Daoy (cell line): ENCODE results near the gene TIGAR. TPM values are rescaled to one million over a fixed set of nuclear protein-coding genes. Genes with fewer than 3 reads are reported as not detected.

Source experiments
- DNase-seq: peaks from one replicate; pipeline ENCODE4 v3.0.0-alpha.2; 2015; ENCODE audit warnings: low read depth
- total RNA-seq: library from RNA; depleted of rRNA; stranded (reverse); fragments of >200 nt; shearing (Covaris generic); gene quantifications from 2 replicates; pipeline ENCODE4 v1.2.3, GENCODE V29; 2014

The TIGAR gene
- total RNA-seq, 1 experiment from 2014 or later, result 9.7 TPM

DNA sequence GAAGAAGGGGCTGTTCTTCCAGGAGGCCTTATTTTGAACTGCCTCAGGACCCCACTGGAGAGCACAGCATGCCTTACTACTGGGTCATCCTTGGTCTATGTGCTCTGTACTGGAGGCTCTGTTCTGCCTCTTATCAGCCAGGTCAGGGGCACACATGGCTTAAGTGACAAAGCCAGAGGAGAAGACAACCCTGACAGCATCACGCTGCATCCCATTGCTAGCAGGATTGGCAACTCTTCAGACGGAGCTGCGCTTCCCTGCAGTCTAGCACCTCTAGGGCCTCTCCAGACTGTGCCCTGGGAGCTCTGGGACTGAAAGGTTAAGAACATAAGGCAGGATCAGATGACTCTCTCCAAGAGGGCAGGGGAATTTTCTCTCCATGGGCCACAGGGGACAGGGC lies 17.3 kb upstream of the TIGAR start:
- no peak for DNase-seq

DNA sequence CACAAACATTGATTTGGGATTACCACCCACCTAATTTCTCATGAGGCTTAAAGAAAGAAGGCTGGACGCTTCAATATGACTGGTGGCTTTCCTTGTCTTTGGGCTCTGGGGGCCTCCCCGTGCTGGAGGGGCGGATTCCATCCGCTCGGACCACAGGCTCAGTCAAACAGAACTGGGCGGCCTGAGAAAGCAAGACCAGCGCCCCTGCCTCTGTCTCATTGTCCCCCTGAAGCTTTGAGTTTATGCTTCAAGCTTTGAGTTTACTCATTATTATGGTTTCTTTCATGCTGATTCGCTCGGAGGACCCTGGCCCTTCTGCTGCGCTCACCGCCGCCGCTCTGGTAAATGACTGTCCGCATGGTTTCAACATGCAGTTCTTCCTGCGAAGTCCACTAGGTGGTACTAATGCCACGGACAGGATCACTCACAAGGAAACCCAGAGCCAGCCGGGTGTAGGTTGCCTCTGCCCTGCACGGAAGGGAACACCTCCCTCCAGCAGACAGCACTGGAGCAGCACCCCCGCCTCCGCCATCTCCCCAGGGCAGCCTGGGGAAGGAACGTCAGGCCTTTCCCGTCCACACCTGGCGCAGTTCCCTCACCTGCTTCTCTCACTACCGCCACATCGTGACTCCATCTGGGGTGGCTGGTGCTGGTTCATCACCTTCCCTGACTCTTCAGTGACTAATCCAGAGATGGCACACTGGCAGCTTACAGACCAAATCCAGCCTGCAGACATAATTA lies 13.2 kb upstream of the TIGAR start:
- DNase-seq, result peak; percentile 85

DNA sequence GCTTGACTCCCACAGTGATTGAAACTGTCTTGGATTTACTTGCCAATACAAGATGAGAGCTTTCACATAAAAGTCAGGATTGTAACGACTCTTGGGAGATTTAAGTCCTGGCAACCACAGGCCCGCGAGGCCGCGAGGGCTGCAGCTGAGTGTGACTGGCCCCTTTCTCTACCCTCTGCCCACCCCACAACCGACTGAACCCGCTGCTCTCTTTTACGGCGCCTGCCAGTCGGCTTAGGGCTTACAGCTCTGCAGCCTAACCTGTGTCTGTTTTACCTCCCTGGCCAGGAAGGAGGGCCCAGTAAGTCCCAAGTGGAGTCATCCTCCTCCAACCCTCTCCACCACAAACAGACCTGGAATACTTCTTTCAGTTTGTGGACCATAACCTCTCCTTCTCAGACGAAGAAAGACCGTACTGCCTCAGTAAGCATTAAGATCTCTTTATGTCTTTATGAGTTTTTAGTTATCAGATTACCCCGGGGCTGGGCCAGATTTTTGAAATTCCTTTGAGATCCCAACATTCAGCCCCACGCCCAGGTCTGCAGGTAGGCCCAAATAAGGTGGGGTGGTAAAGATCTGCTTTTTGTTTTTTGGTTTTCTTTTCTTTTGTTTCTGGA lies 12.6 kb upstream of the TIGAR start:
- no peak for DNase-seq

DNA sequence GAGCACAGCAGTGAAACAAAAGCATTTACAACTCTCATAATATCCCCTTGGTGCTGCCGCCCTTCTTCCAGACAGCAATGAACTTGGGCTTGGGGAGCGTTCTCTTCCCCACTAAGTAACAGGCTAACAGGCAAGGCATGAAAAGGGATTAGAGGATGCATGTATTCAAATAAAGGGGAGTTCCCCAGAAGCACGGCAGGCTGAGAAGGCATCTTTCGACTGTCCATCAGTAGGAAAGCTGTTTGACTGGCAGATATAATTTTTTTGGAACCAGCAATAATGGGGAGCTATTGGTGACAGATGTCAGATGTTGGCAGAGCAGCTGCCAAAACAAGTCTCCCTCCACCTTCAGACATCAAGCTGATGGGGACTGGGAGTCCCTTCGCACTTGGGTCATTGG lies 9.2 kb upstream of the TIGAR start:
- DNase-seq, result no peak

DNA sequence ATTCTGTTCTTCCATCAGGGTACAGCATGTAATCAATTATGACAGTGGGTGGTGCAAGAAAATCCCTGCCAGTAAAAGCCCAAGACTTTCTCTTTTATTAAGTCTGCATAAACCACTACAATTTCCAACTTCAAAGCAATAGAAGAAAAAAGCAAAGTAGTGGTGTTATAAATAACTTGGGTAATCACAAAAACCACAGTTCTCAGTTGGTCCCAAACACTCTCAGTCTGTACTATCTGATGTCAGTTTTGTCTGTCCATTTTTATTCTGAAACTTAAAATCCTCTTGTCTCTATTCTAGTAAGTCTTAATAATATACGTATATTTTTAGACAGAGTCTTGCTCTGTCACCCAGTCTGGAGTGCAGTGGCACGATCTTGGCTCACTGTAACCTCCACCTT lies 8.8 kb upstream of the TIGAR start:
- no peak for DNase-seq

GRCh38 chr12:4320497-4320852 lies 538 bp upstream of the TIGAR start:
- no peak for DNase-seq

DNA sequence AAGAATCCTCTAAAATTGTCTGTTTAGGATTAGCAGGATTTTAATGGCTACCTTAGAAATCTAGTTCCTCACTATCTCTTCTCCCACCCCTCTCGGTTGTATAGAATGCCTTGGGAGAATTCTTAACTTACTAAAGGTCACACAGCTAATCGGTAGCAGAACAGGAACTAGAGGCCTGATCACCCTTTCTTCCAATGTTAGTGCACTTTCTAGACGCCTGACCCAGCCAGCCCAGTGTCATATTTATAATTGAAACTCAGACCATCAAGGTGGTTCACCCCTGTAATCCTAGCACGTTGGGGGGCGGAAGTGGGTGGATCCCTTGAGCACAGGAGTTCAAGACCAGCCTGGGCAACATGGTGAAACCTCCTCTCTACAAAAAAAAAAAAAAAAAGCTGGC lies 1.7 kb downstream of the TIGAR start:
- no peak for DNase-seq

- no peak for DNase-seq
These were observed 2.4 kb downstream of the TIGAR start for GRCh38 chr12:4323396-4323795.

DNA sequence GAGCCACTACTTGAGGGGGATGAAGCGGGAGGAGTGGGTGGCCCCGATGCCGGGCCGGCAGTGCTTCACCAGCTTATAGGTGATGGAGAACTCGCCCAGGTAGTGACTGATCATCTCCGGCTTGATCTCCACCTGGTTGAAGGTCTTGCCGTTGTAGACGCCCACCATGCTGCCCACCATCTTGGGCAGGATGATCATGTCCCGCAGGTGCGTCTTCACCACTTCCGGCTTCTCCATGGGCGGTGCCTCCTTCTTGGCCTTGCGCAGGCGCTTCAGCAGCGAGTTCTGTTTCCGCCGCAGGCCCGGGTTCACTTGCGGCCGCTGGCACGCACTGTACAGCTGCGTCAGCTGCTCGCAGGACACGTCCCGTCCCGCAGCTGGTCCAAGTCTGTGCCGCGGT lies 3.4 kb downstream of the TIGAR start:
- DNase-seq, result no peak

DNA sequence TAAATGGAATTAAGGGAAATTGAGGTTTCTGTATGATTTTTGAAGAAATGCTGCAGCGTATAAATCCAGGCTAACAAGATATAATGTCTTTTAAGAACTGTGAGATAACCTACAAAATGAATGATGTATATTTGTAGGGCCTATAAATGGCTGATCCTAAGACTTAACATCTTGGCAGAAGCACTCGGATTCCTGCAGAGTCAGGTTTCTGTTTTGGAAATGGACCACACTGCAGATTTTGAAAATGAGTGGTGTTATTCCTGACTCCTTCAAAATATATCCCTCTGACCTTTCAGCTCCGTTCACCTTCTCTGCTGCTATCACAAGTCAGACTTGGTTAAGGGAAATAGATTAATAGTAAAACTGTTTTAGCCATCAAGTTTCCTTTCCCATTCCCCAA lies 5.0 kb downstream of the TIGAR start:
- DNase-seq, result no peak

- DNase-seq, result no peak
These were observed 6.3 kb downstream of the TIGAR start for GRCh38 chr12:4327293-4327692.

DNA sequence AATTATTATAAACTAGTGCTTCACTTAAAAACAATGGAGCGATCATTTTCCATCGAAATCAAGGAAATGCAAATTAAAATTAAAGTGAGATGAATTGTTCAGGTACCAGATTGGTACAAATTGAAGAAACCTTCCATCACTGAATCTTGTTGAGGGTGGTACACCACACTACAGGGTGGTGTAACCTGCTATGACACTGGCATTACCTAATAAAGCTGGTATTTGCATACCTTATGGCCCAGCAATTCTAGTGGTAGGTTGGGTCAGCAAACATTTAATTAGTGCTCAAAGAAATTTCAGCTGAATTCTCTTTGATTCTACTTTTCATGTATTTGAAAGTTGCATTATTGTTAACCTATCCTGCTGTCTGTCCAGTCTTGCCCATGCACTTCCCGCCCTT lies 9.2 kb downstream of the TIGAR start:
- no peak for DNase-seq

- no peak for DNase-seq
These were observed 10.2 kb downstream of the TIGAR start for GRCh38 chr12:4331221-4331620.

- no peak for DNase-seq
These were observed 10.8 kb downstream of the TIGAR start for GRCh38 chr12:4331842-4332241.

- DNase-seq, result no peak
These were observed 25.9 kb downstream of the TIGAR start for GRCh38 chr12:4346931-4347330.

DNA sequence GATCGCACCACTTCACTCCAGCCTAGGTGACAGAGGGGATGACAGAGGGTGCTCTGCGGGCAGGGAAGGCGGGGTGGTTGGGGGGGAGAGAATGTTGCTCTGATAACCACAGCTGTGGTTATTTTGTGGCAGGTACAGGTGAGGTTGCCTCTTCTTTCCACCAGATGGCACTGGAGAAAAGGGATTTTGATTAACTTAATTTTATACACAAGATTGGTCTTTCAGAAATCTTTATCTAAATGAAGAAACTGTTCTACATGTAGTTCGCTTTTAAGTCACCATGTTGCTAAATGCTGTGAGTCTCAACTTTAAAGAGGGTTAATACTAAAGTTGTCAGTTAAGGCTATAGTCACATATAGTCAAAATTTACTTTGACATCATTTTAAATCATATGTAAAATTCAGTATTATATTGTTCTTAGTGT lies 32.8 kb downstream of the TIGAR start:
- DNase-seq, result peak; percentile 10

GRCh38 chr12:4355156-4356040 lies 34.4 kb downstream of the TIGAR start:
- DNase-seq, result no peak

- peak; percentile 75 for DNase-seq
These were observed 35.0 kb downstream of the TIGAR start for GRCh38 chr12:4356041-4356327.

DNA sequence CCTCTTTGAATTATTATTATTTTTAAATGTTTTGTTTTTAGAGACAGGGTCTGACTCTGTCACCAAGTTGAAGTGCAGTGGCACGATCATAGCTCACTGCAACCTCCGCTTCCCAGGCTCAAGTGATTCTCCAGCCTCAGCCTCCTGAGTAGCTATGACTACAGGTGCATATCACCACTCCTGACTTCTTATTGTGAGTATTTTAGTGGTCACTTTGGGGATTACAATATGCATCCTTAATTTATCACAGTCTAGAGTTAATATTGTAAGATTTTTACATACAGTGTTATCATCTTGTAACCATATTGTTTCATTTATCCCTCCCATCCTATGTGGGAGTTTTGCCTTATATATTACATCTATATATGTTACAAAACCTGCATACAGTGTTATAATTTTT lies 45.1 kb downstream of the TIGAR start:
- DNase-seq, result no peak

DNA sequence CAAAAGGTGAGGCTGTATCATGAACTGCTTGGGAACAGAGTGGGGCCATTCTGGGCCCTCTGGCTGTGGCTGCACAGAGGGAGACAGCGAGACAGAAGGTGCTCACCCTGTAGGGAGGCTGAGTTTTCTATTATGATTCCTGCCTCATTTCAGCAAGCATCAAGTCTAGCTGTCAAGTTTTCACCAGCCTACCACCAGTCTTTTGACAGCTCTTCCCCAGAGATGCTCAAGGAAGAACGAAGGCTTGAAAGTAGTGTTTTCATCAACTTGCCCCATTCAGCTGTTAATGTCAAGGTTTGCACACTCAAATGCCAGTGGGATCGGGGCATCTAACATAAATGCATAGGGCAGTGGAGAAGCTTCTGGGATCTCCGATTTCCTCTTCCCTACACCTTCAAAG lies 48.5 kb downstream of the TIGAR start:
- DNase-seq, result no peak

DNA sequence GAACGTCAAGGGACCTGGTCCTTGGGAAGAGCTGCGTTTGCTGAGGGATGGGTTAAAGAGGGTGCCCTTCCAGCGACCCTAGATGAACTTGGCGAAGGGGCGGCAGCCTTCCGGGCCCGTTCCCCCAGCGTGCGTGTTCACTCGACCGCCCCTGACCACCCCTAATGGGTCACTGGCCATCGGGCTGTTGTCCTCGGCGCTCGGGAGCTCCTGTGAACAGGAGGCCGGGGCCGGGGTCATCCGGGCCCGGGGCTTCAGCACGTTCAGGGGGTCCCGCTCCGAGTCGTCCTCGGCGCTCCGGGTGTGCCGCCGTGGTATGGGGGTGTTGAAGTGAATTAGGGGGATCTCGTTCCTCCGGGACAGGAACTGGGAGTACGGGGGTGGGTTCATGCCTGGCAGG lies 49.3 kb downstream of the TIGAR start:
- no peak for DNase-seq

- DNase-seq, result no peak
These were observed 51.6 kb downstream of the TIGAR start for GRCh38 chr12:4372653-4373052.

DNA sequence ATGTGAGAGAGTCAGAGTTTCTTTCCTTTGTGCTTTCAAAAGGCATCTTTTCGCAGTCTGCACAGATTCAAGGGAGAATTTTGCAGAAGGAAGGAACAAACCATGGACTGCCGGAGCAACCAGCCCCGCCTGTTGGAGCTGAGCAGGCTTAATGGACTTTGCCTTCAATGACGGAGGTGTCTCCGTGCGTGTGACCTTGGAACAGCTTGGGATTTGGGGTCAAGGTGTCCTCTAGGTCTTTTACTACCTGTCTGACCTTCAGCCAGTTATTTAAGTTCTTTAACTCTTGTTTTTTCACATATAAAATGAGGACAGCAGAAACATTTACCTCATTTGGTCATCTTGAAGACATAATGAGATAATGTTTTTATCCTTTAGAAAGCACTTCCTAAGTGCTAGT lies 54.4 kb downstream of the TIGAR start:
- no peak for DNase-seq
